Stimulated activated CD4-positive, alpha-beta T cell treated with anti-CD3 and anti-CD28 coated beads, Interleukin-4, amount 100 ng/mL, for 24 hours (primary cell): ENCODE data around the gene AP3B1.
"Not testable (repeated sequence)": the region's sequence is repeated elsewhere in the genome, so short reads cannot be mapped to it uniquely, and the experiment has no call there.

Experiments used
- DNase-seq: peaks from one replicate; pipeline ENCODE4 v3.0.0-alpha.2; 2020

Gene AP3B1

DNA sequence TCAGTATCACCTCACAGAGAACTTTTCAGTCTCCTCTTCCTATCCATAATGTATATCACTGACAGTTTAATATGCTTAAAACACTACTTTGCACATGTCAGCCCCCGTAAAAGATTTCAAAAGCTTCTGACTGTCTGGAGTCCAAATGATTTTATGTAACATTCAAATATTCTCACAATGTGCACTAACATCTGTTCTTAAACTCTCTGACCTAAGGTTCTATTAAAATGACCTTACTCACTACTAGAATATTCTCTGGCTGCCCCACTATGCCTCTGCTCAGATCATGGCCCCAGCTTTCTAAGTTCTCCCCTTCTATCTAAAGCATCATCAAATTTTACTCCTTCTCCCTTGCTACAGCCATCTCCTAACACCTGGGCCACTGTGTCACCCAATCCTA is 52.5 kb downstream of the AP3B1 start:
- DNase-seq, result no peak

DNA sequence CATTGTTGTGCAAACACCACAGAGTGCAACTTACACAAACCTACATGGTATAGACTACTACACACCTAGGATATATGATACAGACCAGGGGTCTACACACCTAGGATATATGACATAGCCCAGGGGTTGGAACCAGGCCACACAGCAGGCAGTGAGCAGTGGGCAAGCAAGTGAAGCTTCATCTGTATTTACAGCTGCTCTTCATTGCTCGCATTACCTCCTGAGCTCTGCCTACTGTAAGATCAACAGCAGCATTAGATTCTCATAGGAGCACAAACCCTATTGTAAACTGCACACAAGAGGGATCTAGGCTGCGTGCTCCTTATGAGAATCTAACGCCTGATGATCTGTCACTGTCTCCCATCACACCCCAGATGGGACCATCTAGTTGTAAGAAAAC is 56.6 kb downstream of the AP3B1 start:
- no peak for DNase-seq

DNA sequence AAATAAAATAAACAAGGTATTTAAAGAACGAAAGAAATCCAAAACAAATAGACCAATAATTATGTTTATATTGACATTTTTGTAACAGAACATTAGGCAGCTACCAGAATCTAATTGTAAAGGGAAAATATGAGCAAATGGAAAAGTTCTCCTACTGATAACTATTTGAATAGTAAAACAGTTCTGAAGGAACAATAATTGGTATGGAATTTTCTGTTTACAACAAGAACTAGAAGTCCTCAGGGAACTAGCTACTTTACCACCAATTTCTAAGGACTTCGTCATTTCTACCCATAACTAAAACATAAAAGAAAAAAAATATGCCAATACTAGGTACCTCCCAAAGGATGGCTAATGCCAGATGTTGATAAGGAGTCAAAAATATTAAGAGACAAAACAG is 58.5 kb downstream of the AP3B1 start:
- DNase-seq, result no peak

DNA sequence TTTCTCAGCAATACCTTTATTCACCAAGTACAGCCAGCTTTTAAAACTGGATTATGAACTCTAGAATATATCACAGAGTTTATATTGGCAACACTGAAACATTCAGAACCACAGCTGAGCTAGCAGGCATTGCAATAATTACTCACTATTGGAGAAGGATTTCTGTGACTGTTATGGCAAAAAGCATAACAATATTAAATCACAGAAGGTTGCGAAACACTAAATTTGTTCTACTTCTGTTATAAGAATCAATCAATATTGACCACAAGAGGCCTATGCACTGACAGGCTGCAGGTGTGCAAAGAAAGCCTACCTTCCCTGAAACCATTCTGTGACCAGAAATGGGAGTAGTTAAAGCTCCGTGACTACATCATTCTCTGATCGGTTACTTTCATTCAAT is 59.2 kb downstream of the AP3B1 start:
- DNase-seq, result no peak

- DNase-seq, result no peak
Measured at GRCh38 chr5:78234804-78235203, 59.7 kb downstream of the AP3B1 start.

- no peak for DNase-seq
Measured at GRCh38 chr5:78232163-78232562, 62.3 kb downstream of the AP3B1 start.

DNA sequence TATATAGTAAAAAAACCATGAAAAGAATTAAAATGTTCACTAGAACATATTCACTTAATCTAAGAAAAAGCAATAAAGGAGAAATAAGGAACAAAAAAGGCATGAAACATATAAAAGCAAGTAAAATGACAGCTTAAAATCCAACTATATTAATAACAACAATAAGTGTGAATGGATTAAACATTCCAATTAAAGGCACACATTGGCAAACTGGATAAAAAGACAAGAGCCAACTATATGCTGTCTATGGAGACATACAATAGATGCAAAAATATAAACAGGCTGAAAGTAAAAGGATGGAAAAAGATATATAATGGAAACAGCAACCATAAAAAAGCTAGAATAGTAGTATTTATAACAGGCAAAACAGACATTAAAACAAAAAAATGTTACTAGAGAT is 70.1 kb downstream of the AP3B1 start:
- DNase-seq, result no peak

DNA sequence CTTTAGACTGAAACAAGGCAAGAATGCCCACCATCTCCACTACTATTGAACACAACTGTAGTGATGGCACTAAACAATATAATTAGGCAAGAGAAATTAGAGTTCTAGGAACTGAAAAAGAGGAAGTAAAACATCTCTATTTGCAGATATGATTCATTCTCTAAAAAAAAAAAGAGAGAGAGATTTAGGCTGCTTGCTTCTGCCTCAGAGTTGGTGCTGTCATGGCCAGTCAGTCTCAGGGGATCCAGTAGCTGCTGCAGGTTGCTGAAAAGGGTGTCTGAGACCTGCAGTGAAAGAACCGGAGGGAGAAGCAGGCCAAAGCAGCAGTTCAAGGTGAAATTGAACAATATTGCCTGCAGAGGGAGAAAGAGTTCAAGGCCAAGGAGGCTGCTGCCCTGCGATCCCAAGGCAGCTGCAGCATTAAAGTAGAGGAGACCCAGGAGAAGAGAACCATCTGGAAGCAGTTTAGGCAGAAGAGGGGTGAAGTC is 72.5 kb downstream of the AP3B1 start:
- DNase-seq, result no peak

- DNase-seq, result no peak
Measured at GRCh38 chr5:78221467-78221866, 73.0 kb downstream of the AP3B1 start.

DNA sequence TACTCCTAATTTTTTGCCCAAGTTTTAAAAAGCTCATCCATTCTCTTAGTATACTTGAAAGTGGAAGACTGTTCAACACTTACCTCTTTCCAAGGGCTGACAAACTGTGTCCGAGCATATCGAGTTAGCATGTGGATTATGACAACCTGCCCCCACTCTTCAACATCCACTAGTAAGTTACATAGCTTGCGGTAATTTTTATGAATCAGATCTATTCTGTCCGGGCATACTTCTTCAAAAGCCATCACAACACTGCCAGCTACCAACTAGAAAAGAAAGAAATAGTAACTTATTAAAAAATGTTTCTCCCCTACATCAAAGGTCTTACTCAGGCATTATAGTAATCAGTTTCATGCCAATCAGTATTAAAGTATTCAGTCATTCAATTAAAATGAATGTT is 78.5 kb downstream of the AP3B1 start:
- no peak for DNase-seq

GRCh38 chr5:78215565-78215964 is 78.9 kb downstream of the AP3B1 start:
- no peak for DNase-seq

- DNase-seq, result no peak
Measured at GRCh38 chr5:78213799-78214198, 80.7 kb downstream of the AP3B1 start.

GRCh38 chr5:78211052-78211451 is 83.4 kb downstream of the AP3B1 start:
- DNase-seq, result no peak

DNA sequence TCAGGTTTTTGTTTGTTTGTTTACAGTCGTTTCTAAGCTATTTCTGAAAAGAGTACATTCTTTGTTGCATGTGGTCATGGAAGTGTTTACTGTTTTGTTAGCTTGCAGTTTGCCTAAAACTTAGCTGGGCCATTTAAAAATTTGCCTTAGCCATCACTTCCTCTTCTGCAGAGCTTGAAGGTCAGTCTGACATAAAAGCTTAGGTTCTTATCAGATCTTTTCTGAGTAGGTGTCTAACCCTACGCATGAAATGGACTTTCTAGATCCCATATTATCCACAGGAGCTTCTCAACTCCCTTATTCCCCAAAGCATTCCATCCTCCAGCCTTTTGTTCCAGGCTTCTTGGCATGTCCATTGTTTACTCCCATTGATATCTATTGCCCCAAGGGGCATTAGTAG is 90.3 kb downstream of the AP3B1 start:
- no peak for DNase-seq

DNA sequence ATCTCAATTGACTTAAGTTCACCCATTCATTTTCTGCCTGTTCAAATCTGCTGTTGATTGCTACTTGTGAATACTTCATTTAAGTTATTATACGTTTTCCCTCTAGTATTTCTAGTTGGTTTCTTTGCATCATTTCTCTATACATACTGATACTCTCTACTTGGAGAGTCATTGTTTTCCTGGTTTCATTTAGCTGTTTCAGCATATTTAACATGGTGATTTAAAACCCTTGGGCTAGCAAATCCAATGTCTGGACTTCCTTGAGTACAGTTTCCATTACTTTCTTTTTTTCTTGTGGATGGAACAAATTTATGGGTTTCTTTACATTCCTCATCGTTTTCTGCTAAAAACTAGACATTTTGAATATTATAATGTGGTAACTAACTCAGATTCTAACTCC is 90.7 kb downstream of the AP3B1 start:
- DNase-seq, result no peak

- DNase-seq, result no peak
Measured at GRCh38 chr5:78190402-78190801, 104.1 kb downstream of the AP3B1 start.

DNA sequence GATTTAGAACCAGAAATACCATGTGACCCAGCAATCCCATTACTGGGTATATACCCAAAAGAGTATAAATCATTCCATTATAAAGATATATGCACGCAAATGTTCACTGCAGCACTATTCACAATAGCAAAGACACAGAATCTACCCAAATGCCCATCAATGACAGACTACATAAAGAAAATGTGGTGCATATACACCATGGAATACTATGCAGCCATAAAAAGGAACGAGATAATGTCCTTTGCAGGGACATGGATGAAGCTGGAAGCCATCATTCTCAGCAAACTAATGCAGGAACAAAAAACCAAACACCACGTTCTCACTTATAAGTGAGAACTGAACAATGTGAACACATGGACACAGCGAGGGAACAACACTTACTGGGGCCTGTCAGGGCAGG is 105.8 kb downstream of the AP3B1 start:
- not testable (repeated sequence) for DNase-seq

DNA sequence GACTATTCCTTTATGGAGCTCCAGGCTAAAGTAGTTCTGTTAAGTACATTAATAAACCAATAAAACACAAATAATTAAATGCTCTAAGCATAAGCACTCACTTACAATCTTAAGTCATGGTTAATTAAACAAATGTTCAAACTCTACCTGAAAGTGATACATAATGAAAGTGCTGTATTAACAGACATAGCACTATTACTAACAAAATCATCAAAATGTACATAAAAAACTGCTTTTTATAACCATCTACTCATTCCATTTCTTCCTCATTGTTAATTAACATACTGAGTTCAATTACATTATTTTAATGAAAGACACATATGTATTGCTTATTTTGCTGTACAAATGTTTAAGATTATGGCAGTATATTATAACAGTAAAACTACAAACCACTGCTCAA is 107.3 kb downstream of the AP3B1 start:
- no peak for DNase-seq

- DNase-seq, result no peak
Measured at GRCh38 chr5:78182838-78183237, 111.7 kb downstream of the AP3B1 start.

GRCh38 chr5:78178356-78178755 is 116.1 kb downstream of the AP3B1 start:
- DNase-seq, result no peak

GRCh38 chr5:78170335-78170734 is 124.2 kb downstream of the AP3B1 start:
- not testable (repeated sequence) for DNase-seq

DNA sequence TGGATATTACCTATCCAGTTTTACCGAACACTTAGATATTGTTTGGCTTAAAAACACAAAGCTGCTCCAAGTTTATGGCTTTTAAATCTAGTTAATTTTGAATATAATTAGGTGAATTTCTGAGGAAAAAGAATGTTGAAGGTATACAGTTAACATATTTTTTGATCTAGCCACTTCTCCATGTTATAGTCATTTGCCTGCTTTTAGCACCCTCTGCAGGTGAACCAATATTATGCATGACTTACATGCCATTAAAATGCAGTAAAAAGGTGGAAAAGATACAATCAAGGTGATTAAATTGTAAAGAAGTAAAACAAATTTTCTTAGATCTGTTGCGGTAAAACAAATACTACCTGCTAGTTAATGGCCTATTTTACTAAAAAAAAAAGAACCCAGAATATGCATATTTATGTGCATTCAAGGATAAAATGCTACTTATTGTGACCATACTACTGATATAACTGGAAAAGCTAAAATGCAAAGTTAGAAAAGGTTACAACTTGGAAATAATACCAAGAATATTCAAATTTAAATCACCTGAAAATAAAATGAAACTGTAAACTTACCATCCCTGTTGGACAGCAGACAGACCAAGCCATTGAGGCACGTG is 132.1 kb downstream of the AP3B1 start:
- no peak for DNase-seq

DNA sequence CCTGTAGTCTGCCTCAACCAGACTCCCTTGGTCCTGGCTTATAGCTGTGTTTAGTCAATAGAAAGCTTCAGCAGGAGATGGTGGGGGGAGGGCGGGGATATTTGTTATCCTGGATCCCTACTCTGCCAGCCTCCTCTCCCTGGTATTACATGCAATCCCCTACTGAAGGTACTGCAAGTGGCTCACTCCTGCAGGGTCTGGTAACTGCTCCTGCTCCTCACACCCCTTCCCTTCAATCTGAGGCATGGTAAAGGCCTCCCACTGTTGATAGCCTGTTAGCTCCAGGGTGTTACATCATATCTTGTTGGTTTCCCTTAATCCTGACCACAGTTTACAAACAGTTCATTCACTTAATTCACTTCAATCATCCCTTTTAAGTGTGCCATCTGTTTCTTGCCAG is 137.5 kb downstream of the AP3B1 start:
- DNase-seq, result no peak

DNA sequence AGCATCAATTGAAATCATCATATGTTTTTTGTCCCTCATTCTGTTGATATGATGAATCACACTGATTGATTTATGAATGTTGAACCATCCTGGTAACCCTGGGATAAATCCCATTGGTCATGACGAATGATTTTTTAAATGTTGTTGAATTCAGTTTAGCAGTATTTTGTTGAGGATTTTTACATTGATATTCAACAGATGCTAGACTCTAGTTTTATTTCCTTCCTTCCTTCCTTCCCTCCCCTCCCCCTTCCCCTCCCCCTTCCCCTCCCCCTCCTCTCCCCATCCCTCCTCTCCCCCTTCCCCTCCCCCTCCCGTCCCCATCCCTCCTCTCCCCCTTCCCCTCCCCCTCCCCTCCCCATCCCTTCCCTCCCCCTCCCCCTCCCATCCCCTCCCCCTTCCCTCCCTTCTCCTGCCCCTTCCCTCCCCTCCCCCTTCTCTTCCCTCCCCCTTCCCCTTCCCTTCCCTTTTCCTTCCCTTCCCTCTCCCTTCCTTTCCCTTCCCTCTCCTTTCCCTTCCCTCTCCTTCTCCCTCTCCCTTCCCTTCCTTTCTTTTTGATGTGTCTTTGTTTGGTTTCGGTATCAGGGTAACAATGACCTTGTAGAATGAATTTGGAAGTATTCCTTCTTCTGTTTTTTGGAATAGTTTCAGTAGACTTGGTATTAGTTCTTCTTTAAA is 142.8 kb downstream of the AP3B1 start:
- no peak for DNase-seq

GRCh38 chr5:78137290-78137689 is 157.2 kb downstream of the AP3B1 start:
- no peak for DNase-seq
